ENCODE results near the gene CYRIA.

The CYRIA gene

GRCh38 chr2:16643099-16643498, 22.5 kb downstream of the CYRIA start:
- no peak for DNase-seq (ENCODE audit: extremely low read depth, low read depth)
- TF ChIP-seq, protein P1, sequence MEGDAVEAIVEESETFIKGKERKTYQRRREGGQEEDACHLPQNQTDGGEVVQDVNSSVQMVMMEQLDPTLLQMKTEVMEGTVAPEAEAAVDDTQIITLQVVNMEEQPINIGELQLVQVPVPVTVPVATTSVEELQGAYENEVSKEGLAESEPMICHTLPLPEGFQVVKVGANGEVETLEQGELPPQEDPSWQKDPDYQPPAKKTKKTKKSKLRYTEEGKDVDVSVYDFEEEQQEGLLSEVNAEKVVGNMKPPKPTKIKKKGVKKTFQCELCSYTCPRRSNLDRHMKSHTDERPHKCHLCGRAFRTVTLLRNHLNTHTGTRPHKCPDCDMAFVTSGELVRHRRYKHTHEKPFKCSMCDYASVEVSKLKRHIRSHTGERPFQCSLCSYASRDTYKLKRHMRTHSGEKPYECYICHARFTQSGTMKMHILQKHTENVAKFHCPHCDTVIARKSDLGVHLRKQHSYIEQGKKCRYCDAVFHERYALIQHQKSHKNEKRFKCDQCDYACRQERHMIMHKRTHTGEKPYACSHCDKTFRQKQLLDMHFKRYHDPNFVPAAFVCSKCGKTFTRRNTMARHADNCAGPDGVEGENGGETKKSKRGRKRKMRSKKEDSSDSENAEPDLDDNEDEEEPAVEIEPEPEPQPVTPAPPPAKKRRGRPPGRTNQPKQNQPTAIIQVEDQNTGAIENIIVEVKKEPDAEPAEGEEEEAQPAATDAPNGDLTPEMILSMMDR (IDR thresholded peaks at IDR 0.05; ENCODE audit: low read depth, low read length), result no peak

GRCh38 chr2:16642088-16642487, 23.5 kb downstream of the CYRIA start:
- no peak for DNase-seq (ENCODE audit: extremely low read depth, low read depth)
- TF ChIP-seq, protein P1 (IDR thresholded peaks at IDR 0.05; ENCODE audit: low read depth, low read length), result no peak

DNA sequence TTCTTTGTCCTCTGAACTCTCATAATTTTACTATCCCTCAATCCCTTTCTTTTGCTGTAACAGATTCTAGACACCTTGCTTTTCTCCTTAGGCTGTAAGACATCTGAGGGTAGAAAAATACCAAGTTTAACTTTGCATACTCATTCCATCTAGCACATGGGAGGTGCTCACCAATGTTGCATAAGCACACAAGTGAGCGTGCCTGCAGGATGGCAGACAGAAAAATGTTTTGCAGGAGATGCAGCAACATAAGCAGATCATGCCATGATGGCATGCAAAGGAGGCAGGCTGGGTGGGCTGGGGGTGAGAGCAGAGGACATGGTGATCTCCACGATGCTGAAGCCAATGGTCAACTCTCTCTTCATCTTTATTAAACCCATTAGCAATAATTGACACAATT, 24.1 kb downstream of the CYRIA start:
- TF ChIP-seq, protein P1 (IDR thresholded peaks at IDR 0.05; ENCODE audit: low read depth, low read length), result no peak
- DNase-seq (ENCODE audit: extremely low read depth, low read depth), result no peak

- DNase-seq (ENCODE audit: extremely low read depth, low read depth), result no peak
- TF ChIP-seq, protein P1 (IDR thresholded peaks at IDR 0.05; ENCODE audit: low read depth, low read length), result no peak
Observed at GRCh38 chr2:16640867-16641266, 24.8 kb downstream of the CYRIA start.

DNA sequence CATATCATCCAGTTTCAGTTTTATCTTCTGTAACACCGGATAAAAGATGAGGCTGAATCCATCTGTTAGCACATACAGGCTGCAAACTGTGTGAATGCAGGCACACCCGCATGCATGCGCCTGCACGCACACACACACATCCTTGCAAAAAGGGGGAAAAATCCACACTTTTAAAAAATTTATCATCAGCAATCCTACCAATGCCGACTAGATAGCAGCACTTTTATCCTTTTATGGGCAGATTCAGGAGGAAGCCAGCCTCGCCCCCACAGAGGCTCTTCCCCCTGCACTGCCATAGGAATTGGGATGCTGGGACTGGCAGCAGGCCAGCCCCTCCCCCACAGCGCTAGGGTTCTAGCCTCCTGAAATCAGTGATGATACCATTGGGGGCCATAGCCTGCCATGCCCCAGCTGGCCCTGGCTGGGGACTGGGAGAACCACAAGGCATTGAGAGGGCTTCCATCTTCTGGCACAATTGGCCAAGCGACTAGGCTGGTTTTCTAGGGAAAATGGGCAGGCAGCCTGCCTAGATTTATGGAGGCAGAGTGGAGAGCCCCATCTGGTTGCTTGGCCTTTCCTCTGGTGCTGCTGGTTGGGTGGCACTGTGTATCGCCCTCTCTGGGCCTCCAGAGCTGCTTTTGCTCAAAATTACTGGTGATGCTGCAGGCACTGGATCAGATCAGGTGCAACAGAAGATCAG, 25.5 kb downstream of the CYRIA start:
- TF ChIP-seq, protein P1 (IDR thresholded peaks at IDR 0.05; ENCODE audit: low read depth, low read length), result no peak
- no peak for DNase-seq (ENCODE audit: extremely low read depth, low read depth)

- DNase-seq (ENCODE audit: extremely low read depth, low read depth), result no peak
- TF ChIP-seq, protein P1 (IDR thresholded peaks at IDR 0.05; ENCODE audit: low read depth, low read length), result no peak
Observed at GRCh38 chr2:16639431-16639830, 26.2 kb downstream of the CYRIA start.

- DNase-seq (ENCODE audit: extremely low read depth, low read depth), result no peak
- TF ChIP-seq, protein P1 (IDR thresholded peaks at IDR 0.05; ENCODE audit: low read depth, low read length), result no peak
Observed at GRCh38 chr2:16638946-16639345, 26.7 kb downstream of the CYRIA start.

All from AG09319 (cell line).